NK-92 (cell line): ENCODE data around the gene HIGD1C.
"Not testable (repeated sequence)": the region's sequence is repeated elsewhere in the genome, so short reads cannot be mapped to it uniquely, and the experiment has no call there.

Experiments
- DNase-seq: peaks from one replicate; lab custom pipeline; 2025; ENCODE audit not compliant: unreplicated experiment; lab: John Stamatoyannopoulos, UW

The HIGD1C gene

GRCh38 chr12:51013441-51013840 lies 61.1 kb downstream of the HIGD1C start:
- DNase-seq = no peak

DNA sequence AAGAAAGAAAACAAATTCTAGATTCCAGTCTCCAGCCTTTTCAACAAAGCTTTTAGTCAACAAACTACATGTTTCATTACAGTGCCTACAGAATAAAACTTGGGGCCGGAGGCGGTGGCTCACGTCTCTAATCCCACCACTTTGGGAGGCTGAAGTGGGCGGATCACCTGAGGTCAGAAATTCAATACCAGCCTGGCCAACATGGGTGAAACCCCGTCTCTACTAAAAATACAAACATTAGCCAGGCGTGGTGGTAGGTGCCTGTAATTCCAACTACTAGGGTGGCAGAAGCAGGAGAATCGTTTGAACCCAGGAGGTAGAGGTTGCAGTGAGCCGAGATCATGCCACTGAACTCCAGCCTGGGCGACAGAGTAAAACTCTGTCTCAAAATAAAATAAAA lies 62.1 kb downstream of the HIGD1C start:
- not testable (repeated sequence) for DNase-seq

GRCh38 chr12:51017452-51017851 lies 65.1 kb downstream of the HIGD1C start:
- DNase-seq = no peak

GRCh38 chr12:51018956-51019355 lies 66.6 kb downstream of the HIGD1C start:
- no peak for DNase-seq

GRCh38 chr12:51019927-51020326 lies 67.6 kb downstream of the HIGD1C start:
- no peak for DNase-seq
